ENCODE results near the gene RAB11FIP5. TPM values are rescaled to one million over a fixed set of nuclear protein-coding genes. Genes with fewer than 3 reads are reported as not detected.
"Not testable (repeated sequence)": the region's sequence is repeated elsewhere in the genome, so short reads cannot be mapped to it uniquely, and the experiment has no call there.

The RAB11FIP5 gene
- total RNA-seq, 2 donors from 2014 or later: 13.1 to 19.4 TPM

DNA sequence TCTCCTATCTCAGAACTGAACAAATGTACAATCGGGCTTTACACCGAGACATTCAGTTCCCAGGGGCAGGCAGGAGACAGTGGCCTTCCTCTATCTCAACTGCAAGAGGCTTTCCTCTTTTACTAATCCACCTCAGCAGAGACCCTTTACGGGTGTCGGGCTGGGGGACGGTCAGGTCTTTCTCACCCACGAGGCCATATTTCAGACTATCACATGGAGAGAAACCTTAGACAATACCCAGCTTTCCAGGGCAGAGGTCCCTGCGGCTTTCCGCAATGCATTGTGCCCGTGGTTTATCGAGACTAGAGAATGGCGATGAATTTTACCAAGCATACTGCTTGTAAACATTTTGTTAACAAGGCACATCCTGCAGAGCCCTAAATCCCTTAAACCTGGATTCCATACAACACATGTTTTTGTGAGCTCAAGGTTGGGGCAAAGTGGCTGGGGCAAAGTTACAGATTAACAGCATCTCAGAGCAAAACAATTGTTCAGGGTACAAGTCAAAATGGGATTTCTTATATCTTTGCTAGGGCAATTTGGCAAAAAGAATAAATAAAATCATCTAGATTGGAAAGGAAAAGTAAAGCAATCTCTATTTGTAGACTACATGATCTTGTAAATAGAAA is 7.0 kb upstream of the RAB11FIP5 start:
- not testable (repeated sequence) for DNase-seq; ATAC-seq; H3K27ac Mint-ChIP-seq; H3K36me3 Mint-ChIP-seq (ENCODE audit: low read depth); H3K9me3 ChIP-seq (ENCODE audit: control insufficient read depth, low read length, poor library complexity, severe bottlenecking); H3K4me3 Mint-ChIP-seq; H3K4me1 Mint-ChIP-seq
- peaks cover 12% of the 10 kb centered on the region for H3K27me3 Mint-ChIP-seq

DNA sequence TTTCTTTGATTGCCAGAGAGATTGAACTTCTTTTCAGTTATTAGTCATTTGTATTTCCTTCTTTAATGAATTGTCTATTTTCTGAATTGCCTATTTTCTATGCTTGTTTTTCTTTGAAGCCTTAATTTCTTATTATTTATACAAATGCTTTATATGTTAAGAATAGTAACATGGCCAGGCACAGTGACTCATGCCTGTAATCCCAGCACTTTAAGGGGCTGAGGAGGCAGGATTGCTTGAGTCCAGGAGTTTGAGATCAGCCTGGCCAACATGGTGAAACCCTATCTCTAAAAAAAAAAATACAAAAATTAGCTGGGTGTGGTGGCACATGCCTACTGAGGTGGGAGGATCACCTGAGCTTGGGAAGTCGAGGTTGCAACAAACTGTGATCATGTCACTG is 4.7 kb upstream of the RAB11FIP5 start:
- Mint-ChIP-seq H3K4me1 (peaks cover 4% of the 10 kb centered on the region), H3K36me3 (ENCODE audit: low read depth) (no peaks in the 10 kb centered on the region), H3K4me3 (no peak overlapping the region), H3K27me3 (no peaks in the 10 kb centered on the region), H3K27ac (no peak overlapping the region)
- H3K9me3 ChIP-seq (ENCODE audit: control insufficient read depth, low read length, poor library complexity, severe bottlenecking): no peaks in the 10 kb centered on the region
- DNase-seq (no peak), ATAC-seq (no peak)

DNA sequence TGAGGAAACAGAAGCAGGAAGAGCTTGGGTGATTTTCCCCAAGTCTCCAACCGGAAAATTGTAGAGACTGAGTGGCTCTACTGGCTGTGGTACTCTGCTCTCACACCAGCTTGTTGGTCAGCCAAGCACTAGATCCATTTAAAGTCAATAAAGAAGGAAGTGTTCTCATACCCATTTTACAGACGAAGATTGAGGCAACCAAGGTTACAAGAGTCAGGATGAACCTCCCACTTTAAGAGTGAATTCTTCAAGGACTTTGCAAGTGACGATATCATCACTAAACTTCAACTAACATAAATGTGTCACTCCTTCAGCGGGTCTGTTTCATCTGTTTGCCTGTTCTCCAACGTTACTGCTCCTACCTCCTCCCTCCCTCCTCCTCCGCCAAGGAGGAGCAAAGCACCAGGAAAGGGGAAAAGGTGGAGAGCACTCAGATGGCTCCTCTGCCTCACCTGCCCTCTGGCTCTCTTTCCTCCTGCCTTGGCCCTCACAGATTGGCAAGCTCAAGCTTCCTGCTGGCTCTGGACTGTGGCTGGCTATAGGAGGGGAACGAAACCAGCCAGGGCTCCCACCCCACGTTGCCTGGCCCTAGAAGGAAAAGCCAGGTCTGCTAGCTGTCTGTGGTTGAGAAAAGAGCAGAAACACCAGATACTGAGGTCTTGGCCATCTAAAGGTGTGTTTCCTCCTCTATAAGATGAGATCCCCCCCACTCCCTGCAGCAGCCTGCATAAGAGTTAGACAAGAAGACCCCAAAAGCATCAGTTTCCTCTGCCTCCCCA is 3.6 kb upstream of the RAB11FIP5 start:
- H3K4me1 Mint-ChIP-seq: peaks cover 9% of the 10 kb centered on the region
- H3K9me3 ChIP-seq (ENCODE audit: control insufficient read depth, low read length, poor library complexity, severe bottlenecking): no peaks in the 10 kb centered on the region
- H3K4me3 Mint-ChIP-seq: no peak overlapping the region
- H3K27me3 Mint-ChIP-seq: no peaks in the 10 kb centered on the region
- no peak for DNase-seq
- H3K27ac Mint-ChIP-seq: no peak overlapping the region
- ATAC-seq: no peak
- H3K36me3 Mint-ChIP-seq (ENCODE audit: low read depth): no peaks in the 10 kb centered on the region

DNA sequence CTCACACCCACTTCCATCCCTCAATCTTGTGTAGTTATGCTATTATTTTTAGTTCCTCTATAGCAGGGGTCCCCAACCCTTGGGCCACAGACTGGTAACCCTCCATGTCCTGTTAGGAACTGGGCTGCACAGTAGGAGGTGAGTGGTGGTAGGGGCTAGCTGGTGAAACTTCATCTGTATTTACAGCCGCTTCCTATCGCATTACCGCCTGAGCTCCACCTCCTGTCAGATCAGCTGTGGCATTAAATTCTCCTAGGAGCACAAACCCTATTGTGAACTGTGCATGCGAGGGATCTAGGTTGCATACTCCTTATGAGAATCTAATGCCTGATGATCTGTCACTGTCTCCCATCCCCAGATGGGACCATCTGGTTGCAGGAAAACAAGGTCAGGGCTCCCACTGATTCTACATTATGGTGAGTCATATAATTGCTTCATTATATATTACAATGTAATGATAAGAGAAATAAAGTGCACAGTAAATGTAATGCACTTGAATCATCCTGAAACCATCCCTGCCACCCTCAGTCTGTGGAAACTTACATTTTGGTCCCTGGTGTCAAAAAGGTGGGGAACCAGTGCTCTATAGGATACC is 1.6 kb upstream of the RAB11FIP5 start:
- H3K36me3 Mint-ChIP-seq (ENCODE audit: low read depth): no peaks in the 10 kb centered on the region
- no peaks in the 10 kb centered on the region for H3K27me3 Mint-ChIP-seq
- DNase-seq (no peak), ATAC-seq (no peak)
- no peak overlapping the region for H3K27ac Mint-ChIP-seq
- peak overlapping the region; percentile 75 for H3K4me3 Mint-ChIP-seq
- no peaks in the 10 kb centered on the region for H3K9me3 ChIP-seq (ENCODE audit: control insufficient read depth, low read length, poor library complexity, severe bottlenecking)
- peaks cover 25% of the 10 kb centered on the region for H3K4me1 Mint-ChIP-seq

DNA sequence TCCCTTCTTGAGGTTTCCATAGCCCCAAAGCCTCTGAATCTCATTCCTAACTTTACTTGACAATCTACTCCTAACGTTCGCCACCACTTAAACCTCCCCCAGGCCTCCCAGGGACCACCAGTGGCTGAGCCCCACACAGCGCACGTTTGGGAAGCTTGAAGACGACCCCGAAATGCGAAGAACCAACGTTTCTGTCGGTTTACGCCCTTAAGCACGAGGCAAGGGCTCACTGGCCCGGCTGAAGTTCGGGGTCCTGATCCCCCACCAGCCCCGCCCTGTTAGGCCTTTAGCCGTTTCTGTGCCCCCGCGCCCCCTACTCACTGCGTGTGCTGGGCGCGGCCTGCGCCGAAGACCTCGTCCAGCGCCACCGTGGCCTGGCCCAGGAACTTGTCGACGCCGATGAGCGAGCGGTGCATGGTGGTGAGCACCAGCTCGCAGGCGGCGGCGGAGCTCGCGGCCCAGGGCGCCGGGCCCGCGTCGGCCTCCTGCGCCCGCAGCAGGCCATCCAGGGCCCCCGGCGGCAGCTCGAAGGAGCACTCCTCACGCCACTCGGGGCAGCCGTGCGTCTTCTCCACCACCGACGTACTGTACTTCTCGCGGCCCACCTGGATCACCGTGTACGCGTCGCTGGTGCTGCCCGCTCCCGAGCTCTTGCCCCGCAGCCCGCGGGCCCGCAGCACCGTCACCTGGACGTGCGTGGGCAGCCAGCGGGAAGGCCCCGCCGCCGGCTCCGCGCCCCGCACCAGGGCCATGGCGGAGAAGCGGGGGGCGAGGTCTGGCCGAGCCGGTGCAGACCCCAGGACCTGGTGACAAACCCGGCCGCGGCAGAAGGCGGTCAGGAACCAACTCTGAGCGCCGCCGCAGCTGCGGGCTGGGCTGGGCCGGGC is 479 bp downstream of the RAB11FIP5 start:
- ATAC-seq (peak; percentile 36), DNase-seq (peak in 2 of 3 donors; percentile 24)
- Mint-ChIP-seq H3K27me3 (no peaks in the 10 kb centered on the region), H3K4me3 (peak overlapping the region; percentile 92), H3K36me3 (ENCODE audit: low read depth) (no peaks in the 10 kb centered on the region), H3K27ac (peak overlapping the region; percentile 92), H3K4me1 (peaks cover 42% of the 10 kb centered on the region)
- H3K9me3 ChIP-seq (ENCODE audit: control insufficient read depth, low read length, poor library complexity, severe bottlenecking): no peaks in the 10 kb centered on the region

DNA sequence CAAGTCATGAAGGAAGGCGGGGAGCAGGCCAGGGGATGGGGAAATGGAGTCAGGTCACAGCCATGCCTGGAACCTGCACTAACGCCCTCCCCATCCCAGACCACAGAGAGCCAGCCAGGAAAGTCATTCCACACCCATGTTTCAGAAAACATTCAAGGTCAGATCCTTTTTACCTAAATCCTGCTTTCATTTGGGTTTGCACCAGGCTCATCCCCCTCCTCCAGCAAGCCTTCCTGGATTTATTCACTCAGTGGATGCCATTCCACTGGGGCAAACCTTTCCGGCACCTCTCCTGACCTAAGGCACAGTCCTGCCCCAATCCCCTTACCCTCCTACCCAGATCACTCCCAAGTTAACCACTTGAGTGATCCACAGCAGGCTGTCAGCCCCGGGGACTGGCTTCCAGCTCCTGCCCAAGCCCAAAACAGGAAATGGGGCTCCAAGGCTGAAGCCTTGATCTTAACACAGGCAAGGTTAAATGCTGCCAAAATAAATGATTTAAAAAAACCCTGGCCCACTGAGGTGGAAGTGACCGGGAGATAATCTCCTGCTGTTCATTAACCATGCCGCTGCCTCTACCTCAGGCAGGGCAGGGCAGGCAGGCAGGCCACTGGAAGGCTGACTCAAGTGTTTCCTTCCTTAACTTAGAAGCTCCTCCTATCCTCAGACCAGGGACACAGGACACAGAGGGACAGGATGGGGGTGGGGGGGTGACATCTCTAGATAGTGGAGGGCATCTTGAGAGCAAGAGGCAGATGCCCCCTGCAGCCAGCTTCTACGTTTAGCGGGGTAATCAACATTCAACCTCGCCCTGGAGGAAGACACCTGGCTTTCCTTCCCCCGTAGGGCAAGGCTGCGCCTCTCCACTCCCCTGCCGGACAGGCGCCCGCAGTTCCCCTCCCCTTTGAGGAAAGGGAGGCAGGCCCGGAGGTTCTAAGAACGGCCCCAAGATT is 1.4 kb downstream of the RAB11FIP5 start:
- Mint-ChIP-seq H3K27ac (peak overlapping the region; percentile 92), H3K4me1 (peaks cover 47% of the 10 kb centered on the region), H3K4me3 (peak overlapping the region; percentile 92), H3K36me3 (ENCODE audit: low read depth) (no peaks in the 10 kb centered on the region), H3K27me3 (no peaks in the 10 kb centered on the region)
- DNase-seq: no peak
- no peak for ATAC-seq
- no peaks in the 10 kb centered on the region for H3K9me3 ChIP-seq (ENCODE audit: control insufficient read depth, low read length, poor library complexity, severe bottlenecking)

DNA sequence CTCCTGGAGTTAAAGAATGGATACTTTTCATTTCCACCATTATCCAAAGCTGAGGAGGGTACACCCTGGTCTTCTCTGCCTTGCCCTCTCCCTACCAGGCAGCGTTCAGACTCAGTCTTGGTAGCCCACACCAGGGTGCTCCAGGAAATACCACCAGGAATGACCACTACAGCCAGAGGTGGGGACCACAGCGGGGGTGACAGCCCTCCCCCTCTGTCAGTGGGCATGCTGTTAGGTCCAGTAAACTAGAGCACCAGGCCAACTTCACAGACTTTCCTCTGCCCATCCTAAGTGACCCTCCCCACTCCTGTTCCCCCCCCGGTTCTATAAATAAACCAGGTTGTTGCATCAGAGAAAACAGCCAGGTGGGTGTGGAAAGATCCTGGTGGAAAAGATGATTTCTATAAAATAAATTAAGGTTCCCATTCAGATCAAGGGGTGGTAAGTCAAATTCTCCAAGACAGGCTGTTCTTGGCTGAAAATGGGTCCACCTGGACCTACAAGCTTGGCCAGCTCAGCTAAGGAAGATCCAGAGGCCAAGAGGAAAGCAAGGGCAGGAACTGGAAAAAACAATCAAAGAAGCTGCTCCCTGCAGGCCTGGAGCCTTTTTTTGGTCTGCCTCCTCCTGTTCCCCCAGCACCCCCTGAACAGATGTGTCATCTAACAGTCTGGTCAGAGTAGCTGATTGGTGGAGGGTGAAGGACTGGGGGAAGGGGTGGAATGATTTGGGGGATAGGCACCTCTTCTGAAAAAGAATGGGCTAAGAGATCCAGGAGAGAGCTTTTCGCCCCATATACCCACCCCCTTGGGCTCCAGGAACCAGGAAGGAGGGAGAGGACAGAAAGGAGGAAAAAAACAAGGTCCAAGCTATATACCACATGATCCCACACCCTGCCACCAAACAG is 2.3 kb downstream of the RAB11FIP5 start:
- DNase-seq (no peak), ATAC-seq (no peak)
- Mint-ChIP-seq H3K4me1 (peaks cover 50% of the 10 kb centered on the region), H3K27me3 (no peaks in the 10 kb centered on the region), H3K36me3 (ENCODE audit: low read depth) (no peaks in the 10 kb centered on the region), H3K4me3 (peak overlapping the region; percentile 92), H3K27ac (peak overlapping the region; percentile 71)
- no peaks in the 10 kb centered on the region for H3K9me3 ChIP-seq (ENCODE audit: control insufficient read depth, low read length, poor library complexity, severe bottlenecking)

DNA sequence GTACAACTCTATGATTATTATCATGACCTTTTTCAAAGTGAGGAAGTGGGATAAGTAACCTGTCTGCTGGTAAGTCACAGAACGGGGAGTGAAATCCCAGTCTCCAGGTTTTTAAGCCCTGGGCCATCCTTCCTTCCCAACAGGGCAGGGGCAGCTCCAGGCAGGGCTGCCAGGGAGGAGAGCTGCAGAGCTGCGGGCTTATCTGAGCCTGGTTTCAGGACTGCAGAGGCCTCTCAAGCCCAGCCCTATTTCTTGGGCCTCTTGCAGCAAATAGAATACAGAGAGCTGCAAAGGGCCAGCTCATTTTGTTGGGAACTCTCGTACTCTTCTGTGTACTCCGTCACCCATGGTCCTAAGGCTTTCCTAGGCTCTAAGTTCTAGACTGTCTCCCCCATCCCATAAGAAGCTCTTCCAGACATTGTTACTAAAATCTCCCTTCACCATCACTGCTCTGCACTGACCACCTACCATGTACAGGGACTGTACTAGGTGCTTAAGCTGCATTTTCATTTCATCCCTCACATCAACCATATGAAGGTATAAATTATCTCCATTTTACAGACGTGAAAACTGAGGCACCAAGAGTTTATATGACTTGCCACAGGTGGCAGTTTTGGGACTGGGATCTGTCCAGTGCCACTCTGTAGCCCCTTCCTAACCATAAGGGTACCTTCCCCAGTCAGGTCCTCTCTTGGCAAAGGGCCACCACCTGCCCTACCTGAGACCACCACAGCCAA is 3.1 kb downstream of the RAB11FIP5 start:
- Mint-ChIP-seq H3K4me1 (peaks cover 53% of the 10 kb centered on the region), H3K36me3 (ENCODE audit: low read depth) (no peaks in the 10 kb centered on the region), H3K27me3 (no peaks in the 10 kb centered on the region), H3K4me3 (no peak overlapping the region), H3K27ac (peak overlapping the region; percentile 71)
- H3K9me3 ChIP-seq (ENCODE audit: control insufficient read depth, low read length, poor library complexity, severe bottlenecking): no peaks in the 10 kb centered on the region
- no peak for ATAC-seq
- DNase-seq: no peak

DNA sequence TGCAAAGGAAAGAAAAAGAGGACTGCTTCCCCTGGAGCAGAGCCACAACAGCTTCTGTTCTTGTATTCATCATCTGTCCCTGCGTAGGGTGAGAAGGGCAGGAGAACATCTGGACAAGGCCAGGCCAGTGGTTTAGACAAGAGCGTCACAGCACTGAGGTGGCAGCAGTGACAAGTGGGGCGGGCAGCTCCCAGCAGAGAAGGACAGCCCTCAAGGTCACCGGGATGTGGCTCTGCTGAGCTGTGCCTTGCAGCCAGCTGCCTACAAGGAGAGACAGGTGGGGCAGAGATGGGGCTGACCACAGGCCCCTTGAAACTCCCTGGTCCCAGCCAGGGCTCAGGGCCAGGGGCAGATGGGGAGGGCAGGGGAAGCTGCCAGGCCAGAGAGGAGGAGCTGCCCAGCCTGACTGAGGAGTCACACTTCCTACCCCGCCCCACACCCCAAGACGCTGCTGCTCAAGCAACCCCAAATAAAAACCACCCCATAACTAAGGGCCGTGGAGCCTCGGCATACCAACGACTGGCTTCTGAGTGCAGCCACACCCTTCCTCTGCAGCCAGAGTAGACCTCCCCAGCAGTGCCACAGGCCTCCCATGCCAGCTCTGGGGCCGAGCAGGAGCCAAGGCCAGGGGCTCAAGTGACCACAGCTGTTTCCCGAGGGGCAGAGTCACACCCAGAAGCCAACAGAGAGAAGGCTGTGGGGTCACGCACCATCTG is 5.4 kb downstream of the RAB11FIP5 start:
- Mint-ChIP-seq H3K27ac (peak overlapping the region; percentile 89), H3K4me3 (peak overlapping the region; percentile 80), H3K27me3 (no peaks in the 10 kb centered on the region), H3K36me3 (ENCODE audit: low read depth) (no peaks in the 10 kb centered on the region), H3K4me1 (peaks cover 67% of the 10 kb centered on the region)
- DNase-seq: peak in 1 of 3 donors; percentile 23
- no peaks in the 10 kb centered on the region for H3K9me3 ChIP-seq (ENCODE audit: control insufficient read depth, low read length, poor library complexity, severe bottlenecking)
- ATAC-seq: peak; percentile 69

DNA sequence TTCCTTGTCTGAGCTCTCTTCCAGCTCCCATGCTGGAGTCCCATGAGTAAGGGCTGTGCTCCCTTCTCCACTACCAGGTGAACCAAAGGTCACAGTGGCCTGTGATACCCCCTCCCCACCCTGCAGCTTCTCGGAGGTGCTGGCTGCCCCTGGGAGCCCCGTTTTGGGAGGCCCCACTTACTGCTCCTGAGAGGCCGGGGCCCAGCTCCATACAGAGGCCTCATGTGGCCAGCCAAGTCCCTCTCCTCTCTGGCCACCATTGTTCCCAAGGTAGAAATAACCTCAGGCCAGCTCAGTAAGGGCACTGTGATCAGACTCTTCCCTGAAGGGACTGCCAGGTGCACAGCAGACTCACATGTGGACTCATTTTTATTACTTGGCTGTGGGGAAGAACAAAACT is 6.0 kb downstream of the RAB11FIP5 start:
- Mint-ChIP-seq H3K27me3 (no peaks in the 10 kb centered on the region), H3K4me3 (peak overlapping the region; percentile 80), H3K4me1 (peaks cover 65% of the 10 kb centered on the region), H3K27ac (peak overlapping the region; percentile 89), H3K36me3 (ENCODE audit: low read depth) (no peaks in the 10 kb centered on the region)
- H3K9me3 ChIP-seq (ENCODE audit: control insufficient read depth, low read length, poor library complexity, severe bottlenecking): no peaks in the 10 kb centered on the region
- ATAC-seq: no peak
- no peak for DNase-seq

Data from T-helper 17 cell (primary cell).